Endothelial cell of umbilical vein (primary cell): ENCODE results near the gene ABI3BP.

Experiments
- CTCF ChIP-seq, 2 donors: IDR thresholded peaks; 1 replicate in 1 of 2; 2 replicates in 1 of 2; pipeline ENCODE4 v1.5.1; 2011; ENCODE audit warnings: low read length in 2 of 2, mild to moderate bottlenecking in 2 of 2, moderate library complexity in 2 of 2, control low read depth in 1 of 2, inconsistent platforms in 1 of 2, low read depth in 1 of 2; ENCODE audit not compliant: insufficient read depth in 1 of 2; ENCODE audit errors: extremely low read depth in 1 of 2
- POLR2A ChIP-seq: IDR thresholded peaks from 2 replicates; pipeline ENCODE4 v1.6.1; 2012; ENCODE audit warnings: low read depth, mild to moderate bottlenecking, control low read depth, low read length
- POLR2AphosphoS5 ChIP-seq: IDR thresholded peaks from 2 replicates; pipeline ENCODE4 v1.6.1; 2012; ENCODE audit warnings: low read depth, mild to moderate bottlenecking, control low read depth, low read length, moderate library complexity; ENCODE audit not compliant: insufficient read depth

DNA sequence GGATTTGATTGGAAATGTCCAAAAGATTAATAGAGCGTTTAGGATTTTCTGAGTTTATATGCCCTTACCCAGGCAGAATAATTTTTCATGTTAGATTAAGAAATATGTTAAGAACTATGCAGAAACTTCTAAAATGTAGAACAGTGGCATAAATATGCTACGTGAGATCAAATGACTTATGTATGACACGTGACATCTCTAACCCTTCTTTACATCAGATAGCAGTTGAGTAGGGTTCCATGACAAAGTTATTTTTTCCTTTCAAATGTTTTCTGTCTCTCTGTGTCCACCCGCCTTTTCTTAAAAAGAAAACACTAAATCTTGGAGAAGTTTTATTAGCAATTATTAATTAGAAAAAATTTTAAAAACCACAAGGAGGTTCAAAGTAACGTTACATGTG, 292.5 kb downstream of the ABI3BP start:
- no peak for TF ChIP-seq CTCF (IDR thresholded peaks at IDR 0.05; ENCODE audit: extremely low read depth in 1 of 2, insufficient read depth in 1 of 2, low read depth in 1 of 2, low read length in 2 of 2)
- TF ChIP-seq POLR2AphosphoS5 = no peak
- TF ChIP-seq POLR2A = no peak
